Calu3 (cell line): ENCODE measurements around the gene CRB3. TPM values are rescaled to one million over a fixed set of nuclear protein-coding genes. Genes with fewer than 3 reads are reported as not detected.
A peak's percentile ranks its signal among the peaks of the same experiment; 100 is the strongest.

Source experiments
- BruUV-seq: library from RNA; stranded (reverse); fragments of 400-500 nt; replicated peaks from 2 replicates; lab custom pipeline; 2021; lab: Mats Ljungman, UMichigan
- CTCF ChIA-PET: fragments of 300-600 bp; sonication (Branson Sonifier 250); formaldehyde crosslinking; loops from one replicate; lab custom pipeline; 2022; ENCODE audit warnings: antibody characterized with exemption; lab: Charles Lee
- DNase-seq: peaks from one replicate; pipeline ENCODE4 v3.0.0; 2022
- H3K27ac Mint-ChIP-seq: one replicate; pipeline ENCODE4 v1.8.0; 2022; ENCODE audit warnings: mixed read lengths; ENCODE audit not compliant: unreplicated experiment
- H3K27me3 Mint-ChIP-seq: one replicate; pipeline ENCODE4 v1.8.0; 2022; ENCODE audit warnings: mixed read lengths; ENCODE audit not compliant: unreplicated experiment
- H3K36me3 Mint-ChIP-seq: one replicate; pipeline ENCODE4 v1.8.0; 2022; ENCODE audit warnings: mild to moderate bottlenecking, moderate library complexity, mixed read lengths; ENCODE audit not compliant: insufficient read depth, unreplicated experiment
- H3K4me1 Mint-ChIP-seq: one replicate; pipeline ENCODE4 v1.8.0; 2022; ENCODE audit warnings: mild to moderate bottlenecking, low read depth, mixed read lengths; ENCODE audit not compliant: unreplicated experiment
- H3K4me3 Mint-ChIP-seq: one replicate; pipeline ENCODE4 v1.8.0; 2022; ENCODE audit warnings: mild to moderate bottlenecking, low read depth, moderate library complexity, mixed read lengths; ENCODE audit not compliant: unreplicated experiment
- H3K9me3 Mint-ChIP-seq: one replicate; pipeline ENCODE4 v1.8.0; 2022; ENCODE audit warnings: low read depth, mixed read lengths; ENCODE audit not compliant: unreplicated experiment
- CTCF ChIP-seq: fragments of 200-600 bp; IDR thresholded peaks from one replicate; pipeline ENCODE4 v1.8.0; 2022; ENCODE audit warnings: antibody characterized with exemption; ENCODE audit not compliant: unreplicated experiment
- intact Hi-C: fragments of 100-400 bp; cut with micrococcal nuclease; formaldehyde crosslinking; loops from one replicate; pipeline ENCODE4 v1.10.0; 2022; ENCODE audit not compliant: unreplicated experiment
- total RNA-seq: library from RNA; stranded (reverse); gene quantifications from 2 replicates; pipeline ENCODE4 v1.2.3, GENCODE V29; 2022

The CRB3 gene
- total RNA-seq, 1 experiment from 2014 or later, result 47.6 TPM

DNA sequence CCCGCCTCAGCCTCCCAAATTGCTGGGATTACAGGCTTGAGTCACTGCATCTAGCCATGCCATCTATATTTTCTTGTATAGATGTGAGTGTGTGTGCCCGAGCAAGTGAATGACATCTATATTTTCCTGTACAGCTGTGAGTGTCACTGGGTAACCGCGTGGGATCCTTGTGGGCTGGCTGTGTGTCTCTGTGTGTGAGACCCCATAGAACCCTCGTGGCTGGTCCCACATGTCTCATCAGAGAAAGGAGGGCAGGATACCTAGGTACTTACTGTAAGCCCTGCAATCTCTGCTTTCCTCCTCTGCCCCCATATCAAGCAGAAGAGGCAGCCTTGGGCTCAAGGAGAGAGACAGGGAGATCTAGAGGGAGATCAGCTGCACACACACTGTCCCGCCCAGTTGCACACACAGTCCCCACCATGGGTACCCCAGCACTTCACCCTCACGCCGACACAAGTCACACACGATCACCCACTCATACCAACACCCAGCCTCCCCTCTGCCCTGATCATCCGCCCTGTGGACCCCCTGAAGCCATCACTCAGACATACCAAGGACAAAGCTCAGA is 16.9 kb downstream of the CRB3 start:
- BruUV-seq, result no TSS peak
- no peaks in the 10 kb centered on the region for H3K9me3 Mint-ChIP-seq
- H3K27me3 Mint-ChIP-seq, result peaks cover 18% of the 10 kb centered on the region
- intact Hi-C loops, result no loop called here
- TF ChIP-seq CTCF, result no peak
- H3K4me3 Mint-ChIP-seq, result no peak overlapping the region
- H3K36me3 Mint-ChIP-seq, result peaks cover 5% of the 10 kb centered on the region
- CTCF ChIA-PET, result no interaction called here
- no peak overlapping the region for H3K27ac Mint-ChIP-seq
- H3K4me1 Mint-ChIP-seq, result no peaks in the 10 kb centered on the region
- no peak for DNase-seq

DNA sequence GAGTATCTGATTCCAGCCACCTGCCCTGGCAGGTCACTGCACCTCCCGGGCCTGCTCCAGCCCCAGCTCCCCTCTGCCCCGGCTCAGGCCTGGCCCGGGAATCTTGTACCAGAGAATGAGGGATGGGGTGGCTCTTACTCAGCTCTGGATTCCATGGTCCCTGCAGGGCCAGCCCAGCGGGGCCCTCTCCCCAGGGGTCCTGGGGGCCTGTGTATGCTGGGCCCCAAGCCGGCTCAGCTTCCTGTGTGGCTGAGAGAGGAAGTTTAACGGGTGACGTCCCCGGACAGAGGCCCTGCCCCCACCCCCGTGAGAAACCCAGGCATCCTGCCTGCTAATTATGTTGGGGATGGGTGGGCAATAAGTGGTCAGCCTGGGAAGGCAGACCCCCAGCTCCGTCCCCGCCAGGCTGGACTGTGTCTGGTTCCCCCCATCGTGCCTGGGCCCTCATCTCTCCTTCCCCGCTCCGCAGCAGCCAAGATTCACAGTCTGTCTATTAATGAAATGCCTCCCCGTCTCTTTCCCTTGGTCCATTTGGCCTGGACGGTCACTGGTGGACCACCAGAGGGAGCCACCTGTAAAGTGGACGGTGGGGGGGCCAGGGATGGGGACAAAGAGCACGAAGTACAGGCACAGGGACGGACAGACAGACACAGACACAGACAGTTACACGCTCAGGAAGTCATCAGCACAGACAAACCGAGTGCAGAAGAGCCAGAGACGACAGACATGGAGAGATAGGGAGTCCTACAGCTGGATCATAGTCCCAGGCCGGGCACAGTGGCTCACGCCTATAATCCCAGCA is 17.7 kb downstream of the CRB3 start, which contains the start of gene DENND1C:
TSS of gene DENND1C (minus strand) at position 247 of the 802 bp plus-strand sequence. CDS start at position 155, 92 bp downstream.
- intact Hi-C loops, result no loop called here
- Mint-ChIP-seq H3K4me3 (no peak within 1 kb of the TSS), H3K27ac (no peak within 1 kb of the TSS), H3K36me3 (no peaks in the 10 kb centered on the region), H3K9me3 (no peaks in the 10 kb centered on the region), H3K27me3 (peaks cover 18% of the 10 kb centered on the region), H3K4me1 (no peaks in the 10 kb centered on the region)
- CTCF ChIA-PET, result no interaction called here
- TF ChIP-seq CTCF, result peak; percentile 53
- BruUV-seq, result no TSS peak
- DNase-seq, result peak; percentile 43

DNA sequence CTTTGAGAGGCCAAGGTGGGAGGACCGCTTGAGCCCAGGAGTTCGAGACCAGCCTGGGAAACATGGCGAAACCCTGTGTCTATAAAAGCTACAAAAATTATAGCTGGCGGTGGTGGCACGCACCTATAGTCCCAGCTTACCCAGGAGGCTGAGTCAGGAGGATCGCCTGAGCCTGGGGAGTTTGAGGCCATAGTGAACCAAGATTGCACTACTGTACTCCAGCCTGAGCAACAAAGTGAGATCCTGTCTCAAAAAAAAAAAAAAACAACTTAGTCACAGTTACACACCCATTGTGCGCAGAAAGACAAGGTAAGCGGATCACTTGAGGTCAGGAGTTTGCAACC is 18.2 kb downstream of the CRB3 start:
- no peak for TF ChIP-seq CTCF
- CTCF ChIA-PET, result no interaction called here
- Mint-ChIP-seq H3K4me1 (no peaks in the 10 kb centered on the region), H3K27me3 (peaks cover 18% of the 10 kb centered on the region), H3K4me3 (no peak overlapping the region), H3K9me3 (no peaks in the 10 kb centered on the region), H3K27ac (no peak overlapping the region), H3K36me3 (no peaks in the 10 kb centered on the region)
- no TSS peak for BruUV-seq
- intact Hi-C loops, result no loop called here
- no peak for DNase-seq

DNA sequence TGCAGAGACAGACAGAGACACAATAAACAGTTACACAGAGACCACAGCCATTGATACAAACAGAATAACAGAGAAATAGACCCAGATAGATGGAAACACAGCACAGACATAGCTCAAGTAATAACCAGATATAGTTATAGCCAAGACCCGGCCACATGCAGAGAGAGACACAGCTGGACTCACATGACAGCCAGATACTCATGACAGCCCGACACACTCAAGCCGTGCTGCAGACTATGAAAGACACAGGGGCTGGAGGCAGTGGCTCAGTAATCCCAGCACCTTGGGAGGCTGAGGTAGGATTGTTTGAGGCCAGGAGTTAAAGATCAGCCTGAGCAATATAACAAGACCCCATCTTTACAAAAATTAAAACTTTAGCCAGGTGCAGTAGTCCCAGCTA is 19.2 kb downstream of the CRB3 start:
- TF ChIP-seq CTCF, result no peak
- Mint-ChIP-seq H3K27ac (no peak overlapping the region), H3K9me3 (no peaks in the 10 kb centered on the region), H3K27me3 (peaks cover 18% of the 10 kb centered on the region), H3K4me3 (no peak overlapping the region), H3K36me3 (no peaks in the 10 kb centered on the region), H3K4me1 (no peaks in the 10 kb centered on the region)
- BruUV-seq, result no TSS peak
- intact Hi-C loops, result no loop called here
- CTCF ChIA-PET, result interaction anchor here (0.6 kb wide), 1 partner anchor 944 kb away, joined by 5 read pairs; no protein-coding TSS in a partner anchor
- DNase-seq, result no peak
